ENCODE results near the gene WNT5A.

DNA sequence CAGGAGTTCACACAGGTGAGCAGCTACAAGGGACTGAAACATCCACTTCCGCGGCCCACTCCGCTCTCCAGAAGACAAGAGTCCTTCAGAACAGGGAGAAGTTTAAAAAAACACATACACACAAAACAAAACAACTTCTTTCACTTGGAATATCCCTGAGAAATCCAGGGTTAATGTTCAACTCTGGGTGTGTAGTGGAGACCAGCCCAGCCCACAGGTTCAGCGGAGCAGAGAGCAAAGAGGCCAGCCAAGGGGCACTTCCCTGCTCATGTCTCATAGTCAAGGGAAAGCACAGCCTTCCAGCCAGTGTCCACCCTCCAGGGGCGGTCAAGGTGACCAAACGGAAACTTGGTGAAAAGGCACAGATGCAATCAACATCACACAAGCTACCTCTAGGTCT is 41.6 kb downstream of the WNT5A start:
- TF ChIP-seq RAD21 (IDR thresholded peaks at IDR 0.05; ENCODE audit: low read depth) (no peak), EP300 (IDR thresholded peaks at IDR 0.05; ENCODE audit: borderline replicate concordance) (no peak), YY1 (IDR thresholded peaks at IDR 0.05; ENCODE audit: low read depth) (no peak), EGR1 (IDR thresholded peaks at IDR 0.05) (no peak), TAF1 (IDR thresholded peaks at IDR 0.05; ENCODE audit: low read depth) (no peak), TCF12 (IDR thresholded peaks at IDR 0.05; ENCODE audit: low read depth) (no peak), CREB1 (IDR thresholded peaks at IDR 0.05; ENCODE audit: low read depth) (no peak), CEBPB (IDR thresholded peaks at IDR 0.05) (no peak), FOXM1 (IDR thresholded peaks at IDR 0.05; ENCODE audit: borderline replicate concordance, low read depth) (no peak), NFIC (IDR thresholded peaks at IDR 0.05) (no peak)
- TF ChIP-seq, protein P1, sequence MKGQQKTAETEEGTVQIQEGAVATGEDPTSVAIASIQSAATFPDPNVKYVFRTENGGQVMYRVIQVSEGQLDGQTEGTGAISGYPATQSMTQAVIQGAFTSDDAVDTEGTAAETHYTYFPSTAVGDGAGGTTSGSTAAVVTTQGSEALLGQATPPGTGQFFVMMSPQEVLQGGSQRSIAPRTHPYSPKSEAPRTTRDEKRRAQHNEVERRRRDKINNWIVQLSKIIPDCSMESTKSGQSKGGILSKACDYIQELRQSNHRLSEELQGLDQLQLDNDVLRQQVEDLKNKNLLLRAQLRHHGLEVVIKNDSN (IDR thresholded peaks at IDR 0.05), result no peak
- TF ChIP-seq, protein P2, sequence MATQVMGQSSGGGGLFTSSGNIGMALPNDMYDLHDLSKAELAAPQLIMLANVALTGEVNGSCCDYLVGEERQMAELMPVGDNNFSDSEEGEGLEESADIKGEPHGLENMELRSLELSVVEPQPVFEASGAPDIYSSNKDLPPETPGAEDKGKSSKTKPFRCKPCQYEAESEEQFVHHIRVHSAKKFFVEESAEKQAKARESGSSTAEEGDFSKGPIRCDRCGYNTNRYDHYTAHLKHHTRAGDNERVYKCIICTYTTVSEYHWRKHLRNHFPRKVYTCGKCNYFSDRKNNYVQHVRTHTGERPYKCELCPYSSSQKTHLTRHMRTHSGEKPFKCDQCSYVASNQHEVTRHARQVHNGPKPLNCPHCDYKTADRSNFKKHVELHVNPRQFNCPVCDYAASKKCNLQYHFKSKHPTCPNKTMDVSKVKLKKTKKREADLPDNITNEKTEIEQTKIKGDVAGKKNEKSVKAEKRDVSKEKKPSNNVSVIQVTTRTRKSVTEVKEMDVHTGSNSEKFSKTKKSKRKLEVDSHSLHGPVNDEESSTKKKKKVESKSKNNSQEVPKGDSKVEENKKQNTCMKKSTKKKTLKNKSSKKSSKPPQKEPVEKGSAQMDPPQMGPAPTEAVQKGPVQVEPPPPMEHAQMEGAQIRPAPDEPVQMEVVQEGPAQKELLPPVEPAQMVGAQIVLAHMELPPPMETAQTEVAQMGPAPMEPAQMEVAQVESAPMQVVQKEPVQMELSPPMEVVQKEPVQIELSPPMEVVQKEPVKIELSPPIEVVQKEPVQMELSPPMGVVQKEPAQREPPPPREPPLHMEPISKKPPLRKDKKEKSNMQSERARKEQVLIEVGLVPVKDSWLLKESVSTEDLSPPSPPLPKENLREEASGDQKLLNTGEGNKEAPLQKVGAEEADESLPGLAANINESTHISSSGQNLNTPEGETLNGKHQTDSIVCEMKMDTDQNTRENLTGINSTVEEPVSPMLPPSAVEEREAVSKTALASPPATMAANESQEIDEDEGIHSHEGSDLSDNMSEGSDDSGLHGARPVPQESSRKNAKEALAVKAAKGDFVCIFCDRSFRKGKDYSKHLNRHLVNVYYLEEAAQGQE (IDR thresholded peaks at IDR 0.05; ENCODE audit: low read depth), result no peak
- TF ChIP-seq, protein P3, sequence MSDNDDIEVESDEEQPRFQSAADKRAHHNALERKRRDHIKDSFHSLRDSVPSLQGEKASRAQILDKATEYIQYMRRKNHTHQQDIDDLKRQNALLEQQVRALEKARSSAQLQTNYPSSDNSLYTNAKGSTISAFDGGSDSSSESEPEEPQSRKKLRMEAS (IDR thresholded peaks at IDR 0.05), result no peak

Data from Ishikawa (cell line).